ENCODE results near the gene LRP1.
A peak's percentile ranks its signal among the peaks of the same experiment; 100 is the strongest.

Gene LRP1

DNA sequence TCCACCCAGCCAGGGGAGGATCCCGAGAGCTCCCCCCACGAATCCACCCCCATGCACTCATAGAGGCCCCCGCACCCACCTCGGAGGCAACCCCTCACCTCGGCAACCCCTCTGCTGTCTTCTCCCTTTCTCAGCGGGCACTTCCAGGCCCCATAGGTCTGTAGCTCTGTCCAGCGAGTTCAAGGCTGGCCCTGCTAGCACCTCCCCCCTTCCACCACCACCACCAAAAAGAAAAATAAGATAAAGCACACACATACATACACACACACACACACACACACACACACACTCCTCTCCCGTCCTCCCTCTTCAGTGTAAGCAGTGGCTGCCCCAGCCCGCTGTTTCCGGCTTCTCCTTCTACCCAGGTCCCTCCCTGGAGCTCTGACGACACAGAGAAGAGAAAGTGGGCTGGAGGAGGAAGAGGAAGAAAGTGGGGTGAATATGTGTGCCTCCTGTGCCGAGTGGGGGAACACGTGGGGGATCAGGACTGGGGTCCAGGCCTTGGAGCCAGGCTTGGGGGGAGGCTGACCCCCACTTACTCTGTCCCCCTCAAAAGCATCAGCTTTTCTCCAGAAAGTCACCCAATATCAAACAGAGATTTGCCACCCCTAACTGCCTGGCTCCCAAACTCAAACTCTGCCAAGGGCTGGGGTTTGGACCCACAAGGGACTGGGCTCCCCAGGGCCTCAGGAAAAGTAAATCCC lies 17.1 kb upstream of the LRP1 start, which contains the start of gene STAT6:
Gene STAT6, minus strand, starts transcription at position 332 of the 704 bp plus-strand sequence. CDS start 3,084 bp downstream, outside the sequence.
- TF ChIP-seq, protein P1, sequence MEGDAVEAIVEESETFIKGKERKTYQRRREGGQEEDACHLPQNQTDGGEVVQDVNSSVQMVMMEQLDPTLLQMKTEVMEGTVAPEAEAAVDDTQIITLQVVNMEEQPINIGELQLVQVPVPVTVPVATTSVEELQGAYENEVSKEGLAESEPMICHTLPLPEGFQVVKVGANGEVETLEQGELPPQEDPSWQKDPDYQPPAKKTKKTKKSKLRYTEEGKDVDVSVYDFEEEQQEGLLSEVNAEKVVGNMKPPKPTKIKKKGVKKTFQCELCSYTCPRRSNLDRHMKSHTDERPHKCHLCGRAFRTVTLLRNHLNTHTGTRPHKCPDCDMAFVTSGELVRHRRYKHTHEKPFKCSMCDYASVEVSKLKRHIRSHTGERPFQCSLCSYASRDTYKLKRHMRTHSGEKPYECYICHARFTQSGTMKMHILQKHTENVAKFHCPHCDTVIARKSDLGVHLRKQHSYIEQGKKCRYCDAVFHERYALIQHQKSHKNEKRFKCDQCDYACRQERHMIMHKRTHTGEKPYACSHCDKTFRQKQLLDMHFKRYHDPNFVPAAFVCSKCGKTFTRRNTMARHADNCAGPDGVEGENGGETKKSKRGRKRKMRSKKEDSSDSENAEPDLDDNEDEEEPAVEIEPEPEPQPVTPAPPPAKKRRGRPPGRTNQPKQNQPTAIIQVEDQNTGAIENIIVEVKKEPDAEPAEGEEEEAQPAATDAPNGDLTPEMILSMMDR (IDR thresholded peaks at IDR 0.05): no peak
- H3K4me3 ChIP-seq (ENCODE audit: low read depth, low read length): peak within 1 kb of the TSS; percentile 80
- H3K9me3 ChIP-seq (ENCODE audit: control insufficient read depth, low read length): no peaks in the 10 kb centered on the region
- H3K4me1 ChIP-seq: peaks cover 12% of the 10 kb centered on the region
- no peaks in the 10 kb centered on the region for H3K79me2 ChIP-seq
- H2AFZ ChIP-seq: peak within 1 kb of the TSS; percentile 87
- H3K9ac ChIP-seq: peak within 1 kb of the TSS; percentile 44
- no peaks in the 10 kb centered on the region for H3K36me3 ChIP-seq (ENCODE audit: control insufficient read depth, insufficient read depth, low read length)
- no peaks in the 10 kb centered on the region for H3K27me3 ChIP-seq (ENCODE audit: control insufficient read depth, insufficient read depth, low read length)
- peak within 1 kb of the TSS; percentile 94 for H3K4me2 ChIP-seq (ENCODE audit: low read length)
- peak within 1 kb of the TSS; percentile 95 for H3K27ac ChIP-seq

DNA sequence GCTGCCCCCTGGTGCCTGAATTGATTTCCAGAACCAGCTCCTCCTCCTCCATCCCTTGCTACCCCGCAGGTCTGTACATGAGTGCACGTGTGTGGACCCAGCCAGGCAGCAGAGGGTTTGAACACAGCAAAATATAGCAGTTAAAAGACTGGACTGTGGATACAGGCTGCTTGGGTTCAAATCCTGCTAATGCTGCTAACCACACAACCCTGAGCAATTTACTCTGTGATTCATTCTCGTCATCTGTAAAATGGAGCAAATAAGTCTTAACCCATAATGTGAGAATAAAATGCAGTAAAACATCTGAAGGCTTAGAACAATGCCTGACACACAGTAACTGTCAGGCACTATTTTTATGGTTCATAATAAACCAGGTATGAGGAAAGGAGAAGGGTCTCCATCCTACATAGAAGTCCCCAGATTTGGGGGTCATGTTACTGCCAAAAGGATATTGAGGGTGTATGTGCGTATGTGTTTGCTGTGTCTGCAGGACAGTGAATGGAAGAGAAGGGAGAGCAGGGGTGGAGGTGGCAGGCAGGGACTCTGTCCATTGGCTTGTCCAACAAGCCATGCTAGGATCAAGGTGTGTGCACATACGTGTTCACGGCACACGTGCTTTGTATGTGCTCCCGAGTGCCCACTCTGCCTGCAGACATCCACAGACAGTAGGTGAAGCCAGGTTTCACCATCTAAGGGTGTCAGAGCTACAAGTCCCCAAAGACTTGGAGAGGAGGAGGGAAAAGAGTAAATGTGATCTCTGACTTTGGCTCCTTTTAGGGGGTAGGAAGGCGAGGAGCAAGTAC lies 15.6 kb upstream of the LRP1 start:
- H3K4me2 ChIP-seq (ENCODE audit: low read length): peak overlapping the region; percentile 94
- H2AFZ ChIP-seq: peak overlapping the region; percentile 87
- no peak overlapping the region for H3K9ac ChIP-seq
- H3K27me3 ChIP-seq (ENCODE audit: control insufficient read depth, insufficient read depth, low read length): no peaks in the 10 kb centered on the region
- peak overlapping the region; percentile 95 for H3K27ac ChIP-seq
- peaks cover 2% of the 10 kb centered on the region for H3K79me2 ChIP-seq
- H3K4me3 ChIP-seq (ENCODE audit: low read depth, low read length): peak overlapping the region; percentile 80
- peaks cover 12% of the 10 kb centered on the region for H3K4me1 ChIP-seq
- H3K9me3 ChIP-seq (ENCODE audit: control insufficient read depth, low read length): no peaks in the 10 kb centered on the region
- H3K36me3 ChIP-seq (ENCODE audit: control insufficient read depth, insufficient read depth, low read length): no peaks in the 10 kb centered on the region
- TF ChIP-seq, protein P1 (IDR thresholded peaks at IDR 0.05): peak; percentile 90

DNA sequence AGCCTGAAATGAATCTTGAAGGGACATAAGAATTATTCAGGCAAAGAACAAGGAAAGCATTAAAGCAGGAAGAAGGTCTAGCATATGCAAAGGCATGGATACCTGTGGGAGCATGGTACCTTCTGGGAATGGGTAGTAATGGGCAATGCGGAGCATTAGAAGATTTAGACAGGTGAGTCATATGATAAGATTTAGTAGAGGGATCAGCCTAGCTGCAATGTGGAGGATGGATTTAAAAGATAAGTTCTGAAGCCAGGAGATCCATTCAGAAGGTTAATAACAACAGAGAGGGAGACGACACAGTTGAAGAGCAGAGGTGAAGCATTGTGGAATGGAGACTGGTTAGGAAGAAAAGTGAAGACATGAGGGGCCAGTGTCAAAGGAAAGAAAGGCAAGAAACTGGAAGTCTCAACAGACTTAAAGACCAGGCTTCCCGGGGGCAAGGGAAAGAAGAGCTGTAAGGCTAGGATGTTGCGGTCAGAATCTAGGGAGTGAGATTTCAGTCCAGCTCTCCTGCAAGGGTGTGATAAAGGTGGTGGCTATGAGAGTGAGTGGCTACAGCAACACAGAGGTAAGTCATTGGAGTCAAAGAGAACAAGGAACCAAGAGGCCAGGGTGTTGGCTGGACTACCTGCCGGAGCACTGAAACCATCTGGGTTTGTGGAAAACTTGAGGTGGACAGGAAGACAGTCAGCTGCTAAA lies 11.6 kb upstream of the LRP1 start:
- no peaks in the 10 kb centered on the region for H3K27me3 ChIP-seq (ENCODE audit: control insufficient read depth, insufficient read depth, low read length)
- H3K4me1 ChIP-seq: peaks cover 4% of the 10 kb centered on the region
- no peak overlapping the region for H3K9ac ChIP-seq
- TF ChIP-seq, protein P1 (IDR thresholded peaks at IDR 0.05): no peak
- no peak overlapping the region for H3K4me2 ChIP-seq (ENCODE audit: low read length)
- H3K9me3 ChIP-seq (ENCODE audit: control insufficient read depth, low read length): no peaks in the 10 kb centered on the region
- H3K4me3 ChIP-seq (ENCODE audit: low read depth, low read length): no peak overlapping the region
- no peak overlapping the region for H2AFZ ChIP-seq
- H3K27ac ChIP-seq: no peak overlapping the region
- H3K79me2 ChIP-seq: peaks cover 2% of the 10 kb centered on the region
- no peaks in the 10 kb centered on the region for H3K36me3 ChIP-seq (ENCODE audit: control insufficient read depth, insufficient read depth, low read length)

DNA sequence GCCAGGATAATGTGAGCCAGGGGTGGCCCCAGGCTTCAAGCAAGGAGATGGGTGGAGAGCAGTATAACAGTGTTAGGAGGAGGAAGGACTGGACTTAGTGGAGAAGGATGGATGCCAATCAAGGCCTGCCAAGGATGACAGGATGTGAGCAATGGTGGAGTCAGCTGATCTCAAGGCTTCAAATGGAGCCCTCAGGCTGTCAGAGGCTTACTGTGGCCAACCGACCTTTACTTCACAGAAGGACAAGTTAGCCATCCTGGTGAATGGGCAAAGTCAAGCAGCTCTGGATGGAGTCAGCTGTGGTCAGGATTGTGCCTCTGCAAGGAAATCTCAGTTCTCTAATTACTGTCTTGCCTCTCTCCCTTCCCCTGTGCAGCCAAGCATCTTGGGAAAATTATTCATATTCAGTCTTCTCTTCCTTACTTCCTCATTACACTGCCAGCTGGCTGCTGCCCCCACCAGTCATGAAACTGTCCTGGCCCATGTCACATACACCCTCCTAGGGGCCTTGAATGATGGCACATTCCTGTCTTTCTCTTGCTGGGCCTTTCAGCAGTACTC lies 9.5 kb upstream of the LRP1 start:
- Histone ChIP-seq H3K9ac (no peak overlapping the region), H2AFZ (no peak overlapping the region), H3K4me3 (ENCODE audit: low read depth, low read length) (no peak overlapping the region), H3K4me1 (no peaks in the 10 kb centered on the region), H3K36me3 (ENCODE audit: control insufficient read depth, insufficient read depth, low read length) (no peaks in the 10 kb centered on the region), H3K27ac (no peak overlapping the region), H3K79me2 (peaks cover 2% of the 10 kb centered on the region), H3K27me3 (ENCODE audit: control insufficient read depth, insufficient read depth, low read length) (no peaks in the 10 kb centered on the region), H3K9me3 (ENCODE audit: control insufficient read depth, low read length) (no peaks in the 10 kb centered on the region), H3K4me2 (ENCODE audit: low read length) (no peak overlapping the region)
- TF ChIP-seq, protein P1 (IDR thresholded peaks at IDR 0.05): no peak

Measured in parathyroid adenoma (tissue), 2 donors.